Cardiac septum (tissue), 1 donor: ENCODE measurements around the gene TECPR2. TPM values are rescaled to one million over a fixed set of nuclear protein-coding genes. Genes with fewer than 3 reads are reported as not detected.

Experiments
- DNase-seq: peaks from one replicate; pipeline ENCODE4 v3.0.0-alpha.2; 2020; ENCODE audit warnings: low spot score
- intact Hi-C: fragments of 100-400 bp; cut with DNase I; formaldehyde crosslinking; loops from one replicate; pipeline ENCODE4 v1.14.0; 2022
- total RNA-seq: library from RNA; stranded (reverse); fragmentation: NEBNext Ultra II Directional; extraction: Animal tissue kit (Norgen Biotek cat#: 25700); gene quantifications from one replicate; pipeline ENCODE4 v1.2.1, GENCODE V29; 2021
- donor health status: DM: no; HTN: no; CAD: no.

Gene TECPR2
- total RNA-seq, 1 donor from 2014 or later, result 28.0 TPM

DNA sequence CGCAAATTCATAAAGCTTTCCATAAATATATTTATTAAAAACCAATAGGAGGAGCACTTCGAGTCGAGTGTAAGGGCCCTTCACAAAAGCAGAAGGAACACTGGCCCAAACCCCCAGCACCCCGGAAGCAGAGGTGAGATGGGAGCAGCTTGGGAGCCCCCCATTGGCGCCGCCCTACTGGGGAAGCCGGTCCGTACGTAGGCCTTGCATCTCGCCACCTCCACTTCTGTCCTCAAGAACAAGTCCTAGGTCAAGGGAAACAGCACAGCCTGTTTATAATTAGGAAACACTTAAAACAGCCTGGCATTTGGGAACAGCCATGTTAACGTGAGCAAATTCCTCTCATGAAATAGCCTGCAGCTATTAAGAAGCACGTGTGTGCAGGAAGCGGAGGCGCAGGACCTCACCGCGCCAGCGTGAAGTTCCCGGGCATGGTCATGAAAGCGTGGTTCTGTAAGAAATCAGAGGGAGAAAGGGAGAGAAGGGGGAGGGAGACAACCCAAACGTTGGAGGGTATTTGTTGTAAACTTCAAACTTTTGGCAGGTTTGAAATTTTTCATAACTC is 139.1 kb downstream of the TECPR2 start:
- intact Hi-C loops, result no loop called here
- DNase-seq, result no peak

DNA sequence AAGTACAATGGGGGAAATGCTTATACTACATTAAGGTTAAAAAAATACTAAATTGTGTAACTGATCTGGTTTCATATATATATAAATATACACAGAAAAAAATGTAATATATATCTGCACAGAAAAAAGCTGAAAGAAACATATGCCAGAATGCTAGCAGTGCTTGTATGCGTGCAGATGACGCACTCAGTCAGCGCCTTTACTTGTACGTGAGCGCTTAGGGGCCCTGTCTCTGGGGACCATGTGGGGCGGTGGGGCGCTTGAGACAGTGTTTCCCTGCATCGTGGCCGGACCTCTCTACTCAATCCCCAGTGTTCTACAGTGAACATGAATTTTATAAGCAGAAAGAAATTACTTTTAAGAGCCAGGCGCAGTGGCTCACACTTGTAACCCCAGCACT is 139.8 kb downstream of the TECPR2 start:
- intact Hi-C loops, result no loop called here
- DNase-seq, result no peak

DNA sequence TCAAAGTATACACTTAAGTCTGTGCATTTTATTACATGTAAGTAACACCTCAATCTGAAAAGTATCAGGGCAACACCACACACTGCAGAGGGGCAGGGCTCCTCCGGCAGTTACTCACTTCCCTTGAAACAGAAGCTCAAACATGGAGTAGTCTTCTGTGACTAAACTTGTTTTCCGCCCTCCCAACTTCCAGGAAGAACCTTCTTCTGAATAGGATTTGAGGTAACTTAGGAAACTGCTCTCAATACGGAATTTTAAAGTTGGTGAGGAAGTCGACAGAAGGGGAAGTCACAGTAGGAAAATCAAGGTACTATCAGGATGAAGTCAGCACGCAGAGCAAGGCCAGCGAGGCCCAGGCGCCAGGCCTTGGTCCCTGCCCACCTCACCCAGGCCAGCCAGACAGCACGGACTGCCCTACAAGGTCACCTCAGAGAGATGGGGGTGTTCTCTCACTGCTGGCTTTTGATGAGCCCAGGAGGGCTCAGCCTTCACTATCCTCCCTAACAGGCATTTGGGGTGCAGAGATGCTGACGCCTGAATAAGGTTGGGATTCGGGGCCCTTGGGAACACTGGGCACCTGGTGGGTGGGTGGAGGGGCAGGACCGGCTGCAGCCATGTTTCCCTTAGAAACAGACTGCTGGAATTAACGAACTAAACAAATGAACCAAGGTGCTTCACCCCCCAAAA is 141.0 kb downstream of the TECPR2 start:
- intact Hi-C loops, result no loop called here
- no peak for DNase-seq

DNA sequence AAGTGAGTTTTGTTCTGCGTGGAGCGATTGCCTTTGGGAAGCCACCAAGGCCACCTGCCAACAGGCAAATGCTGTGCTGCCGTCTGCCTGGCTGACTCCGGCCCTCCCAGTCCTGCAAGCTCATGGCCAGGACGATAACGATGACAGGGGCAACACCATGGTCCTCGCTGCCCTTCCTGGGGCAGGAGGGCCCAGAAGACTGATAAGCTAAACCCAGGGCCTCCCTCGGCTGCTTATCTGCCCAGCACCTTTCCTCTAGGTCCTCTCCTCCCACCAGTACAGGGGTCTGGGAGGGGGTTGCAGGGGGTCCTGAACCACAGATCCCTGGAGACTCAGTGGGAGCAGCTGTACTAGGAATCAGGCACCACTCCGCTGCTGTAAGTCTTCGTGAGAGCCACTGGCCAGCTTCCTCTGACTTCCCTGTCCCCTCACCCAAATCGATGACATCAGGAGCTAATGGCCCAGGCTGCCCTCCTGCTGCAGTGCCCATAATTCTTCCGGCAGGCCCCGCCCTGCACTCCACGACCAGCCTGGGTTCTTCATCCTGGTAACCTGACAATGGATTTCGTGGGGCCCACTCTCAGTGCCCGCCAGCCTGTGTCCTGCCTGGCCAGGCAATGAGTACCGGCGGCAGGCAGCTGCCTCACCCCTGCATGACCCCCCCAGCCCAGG is 141.7 kb downstream of the TECPR2 start:
- no peak for DNase-seq
- intact Hi-C loops, result no loop called here

DNA sequence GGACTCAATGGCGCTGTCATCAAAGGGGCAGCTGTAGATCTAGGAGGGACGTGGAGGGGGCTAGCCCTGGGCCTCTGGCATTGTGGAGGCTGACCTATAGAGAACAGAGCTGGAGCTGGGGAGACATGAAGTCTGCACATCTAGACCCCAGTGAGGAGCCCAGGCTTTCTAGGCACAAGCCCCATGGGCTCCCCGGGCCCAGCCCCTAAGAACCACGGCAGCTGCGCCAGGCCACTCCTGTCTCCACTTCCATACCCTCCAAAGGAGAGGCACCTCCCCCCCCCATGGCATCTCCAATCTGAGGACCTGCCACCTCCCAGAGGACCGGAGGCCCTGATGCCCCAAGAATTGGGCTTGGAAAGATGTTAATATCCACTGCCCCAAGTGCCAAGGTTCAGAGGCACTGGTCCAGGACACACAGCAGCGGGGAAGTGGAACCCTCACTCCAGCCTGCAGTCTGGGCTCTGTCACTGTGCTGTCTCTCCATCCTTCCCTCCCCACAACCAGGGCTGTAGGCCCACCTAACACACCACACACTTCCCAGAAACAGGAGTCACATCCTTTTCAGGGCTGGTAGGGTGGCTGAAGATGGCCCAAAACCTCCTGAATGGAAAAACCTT is 142.4 kb downstream of the TECPR2 start:
- intact Hi-C loops, result loop anchor here (5.0 kb wide), 1 partner anchor 188 kb away; the partner anchor contains the start of gene ZNF839
- DNase-seq, result no peak

DNA sequence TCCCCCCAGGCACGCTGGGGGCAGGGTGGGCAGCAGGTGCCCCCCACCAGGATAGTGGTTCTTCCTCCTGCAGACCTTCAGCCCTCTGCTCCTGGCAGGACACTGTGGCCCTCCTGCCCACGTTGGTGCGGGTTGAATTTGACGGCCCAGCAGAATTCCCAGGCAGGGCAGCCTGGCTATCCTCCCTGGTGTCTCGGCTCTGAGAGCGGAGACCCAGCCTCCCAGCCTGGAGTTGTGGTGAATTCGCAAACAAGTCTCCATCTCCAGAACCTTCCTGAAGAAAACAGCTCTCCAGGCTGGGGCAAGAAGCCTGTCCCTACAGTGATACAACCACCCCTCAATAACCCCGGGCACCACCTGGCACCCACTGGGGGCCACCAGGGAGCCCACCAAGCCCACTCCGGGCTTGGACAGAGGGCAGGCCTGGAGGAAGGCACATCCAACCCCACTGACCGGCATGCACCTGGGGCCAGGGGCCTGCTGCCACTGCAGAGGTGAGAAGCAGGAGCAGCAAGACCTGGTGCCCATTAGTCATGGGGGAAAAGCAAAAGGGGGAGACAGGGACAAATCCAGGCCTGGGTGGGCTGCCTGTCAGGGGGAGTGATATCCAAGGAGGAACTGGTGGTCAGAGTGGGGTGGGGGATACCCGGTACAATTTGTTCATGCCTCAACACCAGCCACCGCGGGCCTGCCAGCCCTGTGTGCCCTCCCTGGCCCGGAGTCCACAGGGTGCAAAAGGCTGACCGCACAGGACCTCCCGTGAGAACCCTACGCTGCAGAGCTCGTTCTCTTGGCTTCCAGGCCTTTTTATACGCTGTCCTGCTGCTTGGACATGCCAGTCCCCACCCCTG is 143.3 kb downstream of the TECPR2 start:
- DNase-seq, result no peak
- intact Hi-C loops, result loop anchor here (5.0 kb wide), 1 partner anchor 189 kb away; the partner anchor contains the start of gene ZNF839

DNA sequence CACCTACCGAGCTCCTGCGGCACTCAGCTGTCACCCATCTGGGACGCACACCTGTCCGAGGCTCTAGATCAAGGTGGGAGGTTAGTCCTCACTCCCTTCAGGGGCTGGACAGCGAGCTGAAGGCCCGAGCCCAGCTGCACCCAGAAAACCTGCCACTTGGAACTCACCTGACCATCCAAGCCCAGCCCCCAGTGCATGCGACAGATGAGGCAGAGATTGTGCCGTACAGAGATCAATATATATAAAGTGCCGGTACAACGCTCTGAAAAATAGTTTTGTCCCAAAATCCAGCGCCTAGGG is 143.8 kb downstream of the TECPR2 start:
- intact Hi-C loops, result loop anchor here (5.0 kb wide), 1 partner anchor 189 kb away; the partner anchor contains the start of gene ZNF839
- DNase-seq, result no peak

DNA sequence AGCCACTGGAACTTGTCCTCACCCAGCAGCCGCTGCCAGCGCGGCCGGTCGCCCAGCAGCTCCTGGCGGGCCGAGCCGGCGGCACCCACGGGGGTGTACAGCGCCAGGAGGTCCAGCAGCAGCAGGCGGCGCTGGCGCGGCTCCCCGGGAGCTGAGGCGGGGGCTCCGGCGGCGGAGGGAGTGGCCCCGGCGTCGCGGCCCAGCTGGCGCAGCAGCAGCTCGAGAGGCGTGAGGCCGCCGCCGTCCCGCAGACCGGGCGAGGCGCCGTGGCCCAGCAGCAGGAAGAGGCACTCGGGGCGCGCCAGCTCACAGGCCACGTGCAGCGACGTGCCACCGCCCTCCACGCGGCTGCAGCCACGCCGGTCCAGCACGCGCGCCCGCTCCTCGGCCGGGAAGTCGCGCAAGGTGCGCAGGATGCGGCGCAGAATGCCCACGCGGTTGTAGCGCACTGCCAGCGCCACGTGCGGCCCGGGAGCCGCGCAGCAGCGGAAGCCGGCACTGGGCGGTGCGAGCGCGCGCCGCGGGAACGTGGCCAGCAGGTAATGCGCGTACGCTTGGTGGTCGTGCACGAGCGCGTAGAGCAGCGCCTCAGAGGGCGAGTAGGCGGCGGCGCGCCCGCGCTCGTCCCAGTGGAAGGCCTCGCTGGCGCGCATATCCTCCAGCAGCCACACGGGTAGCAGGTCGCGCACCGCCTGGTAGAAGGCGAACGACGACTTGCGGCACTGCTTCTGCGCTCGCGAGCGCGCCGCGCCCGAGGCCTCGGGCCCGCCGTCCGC is 144.5 kb downstream of the TECPR2 start:
- intact Hi-C loops, result loop anchor here (5.0 kb wide), 1 partner anchor 190 kb away; the partner anchor contains the start of gene ZNF839
- no peak for DNase-seq

DNA sequence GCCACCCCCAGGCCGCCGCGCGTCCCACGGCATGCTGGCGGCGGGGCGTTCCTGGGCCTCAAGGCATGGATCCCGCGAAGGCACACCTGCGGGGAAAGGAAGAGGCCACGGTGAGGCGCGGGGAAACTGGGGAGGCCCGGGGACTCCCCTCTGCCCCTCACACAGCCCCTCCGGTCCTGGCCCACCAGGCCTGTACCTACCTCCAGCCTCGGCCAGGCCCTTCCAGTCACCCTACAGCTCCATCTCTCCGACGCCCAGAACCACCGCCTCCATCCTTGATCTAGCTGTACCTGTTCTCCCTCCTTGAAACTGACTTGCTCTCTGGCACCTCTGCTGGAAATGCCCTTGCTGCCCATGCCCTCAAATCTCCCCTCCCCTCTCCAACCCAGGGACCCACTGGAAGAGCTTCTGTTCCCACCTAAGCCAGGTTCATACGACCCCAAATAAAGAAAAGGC is 145.1 kb downstream of the TECPR2 start:
- intact Hi-C loops, result loop anchor here (5.0 kb wide), 1 partner anchor 191 kb away; the partner anchor contains the start of gene ZNF839
- no peak for DNase-seq

DNA sequence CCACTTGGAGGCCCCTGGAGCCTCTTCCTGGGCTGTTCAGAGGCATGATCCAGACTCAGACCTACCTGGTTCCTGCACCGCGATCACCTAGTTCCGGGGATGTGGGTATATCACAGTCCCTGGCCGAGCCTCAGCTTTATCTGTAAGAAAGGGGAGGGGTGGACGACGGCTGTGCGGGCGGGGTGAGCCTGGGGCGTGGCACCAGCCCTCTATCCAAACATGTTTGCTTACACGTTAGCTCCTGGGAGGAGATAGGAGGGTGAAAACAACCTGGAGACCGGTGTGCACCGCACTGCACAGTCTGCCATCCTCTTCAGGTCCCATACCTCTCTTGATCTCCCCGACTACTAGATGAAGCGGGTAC is 145.7 kb downstream of the TECPR2 start:
- intact Hi-C loops, result loop anchor here (5.0 kb wide), 1 partner anchor 191 kb away; the partner anchor contains the start of gene ZNF839
- DNase-seq, result no peak

DNA sequence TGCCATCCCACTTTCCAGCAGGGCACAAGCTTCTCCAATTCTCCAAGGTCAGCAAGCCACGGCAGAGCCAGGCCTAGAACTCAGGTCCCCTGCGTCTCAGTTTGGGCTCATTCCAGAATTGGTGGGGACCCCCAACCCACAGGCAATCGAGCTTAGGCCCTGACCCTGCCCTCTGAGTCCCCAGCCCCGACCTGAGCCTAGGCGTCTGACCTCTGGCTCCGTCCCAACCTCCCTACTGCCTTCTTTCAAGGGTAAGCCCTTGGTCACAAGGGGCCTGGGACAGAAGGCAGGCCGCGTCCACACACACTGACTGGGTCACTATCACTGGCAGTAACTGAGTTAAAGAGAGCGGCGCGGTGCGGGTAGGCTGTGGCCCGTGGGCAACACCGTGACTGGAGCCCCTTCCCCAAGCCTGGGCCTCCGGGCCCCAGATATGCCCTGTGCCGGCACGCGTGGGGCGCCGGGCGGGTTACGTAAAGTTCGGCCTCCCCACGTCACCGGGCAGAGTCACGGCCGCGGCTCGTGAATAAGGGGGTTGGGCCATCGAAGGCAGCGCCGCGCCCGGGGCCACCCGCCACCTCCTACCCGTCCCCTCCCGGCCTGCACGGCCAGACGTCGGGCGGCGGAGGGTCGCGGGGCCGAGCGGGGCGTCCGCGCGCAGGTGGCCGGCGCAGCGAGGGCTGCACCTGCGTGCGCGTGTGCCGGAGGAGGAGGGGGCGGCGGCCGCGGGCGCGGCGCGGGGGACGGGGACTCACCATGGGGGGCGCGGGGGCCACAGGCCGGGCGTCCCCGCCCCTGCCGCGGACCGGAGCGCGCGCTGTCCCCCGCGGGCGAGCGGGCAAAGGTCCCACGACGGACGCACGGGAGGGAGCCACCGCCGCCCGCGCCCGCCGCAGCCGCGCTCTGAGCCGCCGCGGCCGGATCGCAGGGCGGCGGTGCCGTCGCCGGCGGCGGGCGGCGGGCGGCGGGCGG is 146.3 kb downstream of the TECPR2 start:
- peak; percentile 82 for DNase-seq
- intact Hi-C loops, result loop anchor here (5.0 kb wide), 1 partner anchor 192 kb away; the partner anchor contains the start of gene ZNF839

DNA sequence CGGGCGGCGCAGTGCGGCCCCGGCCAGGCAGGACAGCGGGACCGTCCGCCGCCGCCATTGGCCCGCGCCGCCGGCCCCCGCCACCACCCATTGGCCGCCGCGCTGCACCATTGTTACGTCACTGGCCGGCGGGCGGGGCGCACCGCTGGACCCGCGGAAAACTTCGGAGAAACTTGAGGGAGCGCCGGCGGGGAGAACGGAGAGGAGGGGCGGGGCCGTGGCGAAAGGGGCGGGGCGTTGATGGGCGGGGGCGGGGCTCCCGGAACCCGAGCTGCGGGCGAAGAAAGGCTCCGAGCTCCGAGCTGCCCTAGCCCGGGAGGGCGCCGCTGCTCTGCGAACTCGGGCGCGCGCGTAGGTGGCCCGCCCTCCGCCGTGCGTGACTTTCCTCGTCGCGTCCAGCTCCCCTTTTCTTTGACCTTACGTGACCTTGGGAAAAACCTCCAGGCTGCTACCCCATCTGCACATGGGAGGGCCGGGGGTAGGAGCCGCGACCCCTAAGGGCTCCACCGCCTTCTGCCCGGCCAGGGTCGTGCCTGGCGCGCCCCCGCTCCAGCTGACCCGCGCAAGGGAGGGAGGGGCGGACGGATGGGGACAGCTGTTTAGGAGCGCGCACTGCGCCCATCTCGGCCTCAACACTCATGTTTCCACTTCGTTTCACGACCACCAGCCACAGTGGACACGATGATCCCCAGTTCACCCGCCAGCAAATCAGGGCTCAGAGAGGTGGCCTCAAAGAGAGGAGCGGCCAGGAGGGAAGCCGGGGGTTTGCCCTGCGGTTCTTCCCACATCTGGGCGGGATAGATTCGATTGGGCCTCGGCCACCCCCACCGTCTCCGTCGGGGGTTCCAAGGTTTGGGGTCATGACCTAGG is 147.2 kb downstream of the TECPR2 start, which contains the start of gene ANKRD9:
Gene ANKRD9, minus strand, starts transcription at position 31 of the 870 bp plus-strand sequence. CDS start 1,887 bp downstream, outside the sequence.
- intact Hi-C loops, result loop anchor here (5.0 to 10.0 kb wide), 2 partner anchors 193 to 275 kb away; partner anchors contain the start of gene ZNF839
- peak; percentile 97 for DNase-seq

DNA sequence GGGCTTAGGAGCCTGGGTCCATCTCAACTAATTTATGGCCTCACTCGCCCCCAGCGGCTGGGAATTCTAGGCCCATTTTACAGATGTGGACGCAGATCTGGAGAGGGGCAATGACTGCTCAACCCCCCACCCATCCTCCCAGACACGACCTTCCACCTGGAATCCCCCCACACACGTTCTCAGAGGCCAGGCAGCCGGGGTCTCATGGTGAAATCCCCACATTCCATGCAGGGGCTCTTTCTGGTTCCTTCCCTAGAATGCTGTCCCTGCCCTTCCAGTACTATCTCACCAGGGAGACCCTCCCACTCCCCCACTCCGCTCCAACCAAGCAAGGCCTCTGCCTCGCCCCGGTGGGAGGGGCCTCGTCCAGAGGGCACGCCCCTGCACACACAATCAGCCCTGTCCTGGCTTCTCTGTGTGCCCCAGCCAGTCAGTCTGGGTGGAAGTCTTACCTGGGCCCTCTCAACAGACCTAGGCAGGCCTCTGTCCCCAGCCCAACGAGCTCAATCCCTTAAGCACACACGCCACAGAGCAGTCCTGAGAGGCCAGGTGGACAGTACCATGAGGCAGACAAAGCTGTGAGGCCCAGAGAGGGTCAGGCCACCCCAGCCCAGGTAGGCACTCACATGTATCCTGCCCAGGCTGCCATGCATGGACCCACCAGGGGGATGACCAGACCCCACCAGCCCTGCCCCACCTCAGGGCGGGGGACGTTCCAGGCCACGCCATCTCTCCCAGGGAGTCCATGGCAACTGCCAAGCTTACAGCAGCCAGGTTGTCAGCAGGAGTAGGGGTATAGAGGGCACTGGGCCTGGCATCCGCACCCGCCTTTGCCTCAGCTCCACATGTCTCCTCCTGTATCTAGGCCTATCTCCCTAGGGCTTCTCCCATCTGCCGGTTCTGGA is 148.1 kb downstream of the TECPR2 start:
- intact Hi-C loops, result loop anchor here (10.0 kb wide), 1 partner anchor 276 kb away; no protein-coding TSS in a partner anchor
- no peak for DNase-seq

DNA sequence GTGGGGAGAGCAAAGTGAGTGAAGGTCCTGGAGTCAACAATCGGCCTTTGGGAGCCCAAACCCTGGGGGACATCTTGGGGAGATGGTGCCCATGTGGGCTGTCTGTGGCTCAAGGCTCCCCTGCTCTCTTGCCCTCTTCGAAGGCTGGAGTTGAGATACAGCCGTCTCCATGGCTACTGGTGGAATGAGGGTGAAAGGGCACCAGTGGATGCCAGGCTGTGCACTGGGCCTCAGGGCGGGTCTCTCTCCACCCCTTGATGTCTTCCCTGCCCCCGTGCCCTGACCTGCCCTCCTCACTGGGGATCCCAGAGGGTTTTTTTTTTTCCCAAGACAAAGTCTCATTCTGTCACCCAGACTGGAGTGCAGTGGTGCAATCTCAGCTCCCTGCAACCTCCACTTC is 148.8 kb downstream of the TECPR2 start:
- intact Hi-C loops, result loop anchor here (10.0 kb wide), 1 partner anchor 277 kb away; no protein-coding TSS in a partner anchor
- DNase-seq, result no peak

DNA sequence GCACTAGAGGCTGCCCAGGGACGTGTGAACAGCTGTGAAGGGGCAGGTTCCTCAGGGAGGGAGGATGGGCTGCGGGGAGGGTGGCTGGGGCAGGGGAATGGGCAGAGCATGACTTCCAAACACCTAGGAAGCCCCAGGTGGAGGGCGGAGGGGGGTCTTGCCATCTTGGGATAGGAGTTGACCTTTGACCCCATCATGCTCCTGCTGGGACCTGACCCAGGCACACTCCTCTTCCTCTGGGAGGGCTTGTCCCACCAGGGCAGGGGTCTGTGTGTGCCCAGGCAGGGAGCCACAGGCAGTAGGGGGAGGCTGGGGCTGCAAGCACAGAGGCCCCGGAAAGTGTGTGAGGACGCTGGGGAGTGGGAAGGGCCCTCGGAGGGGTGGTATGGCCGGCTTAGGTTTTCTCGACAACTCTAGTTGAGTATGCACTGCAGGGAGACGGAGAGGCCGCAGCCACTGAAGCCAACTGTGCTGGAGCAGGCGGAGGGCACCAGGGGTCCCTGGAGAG is 150.1 kb downstream of the TECPR2 start:
- intact Hi-C loops, result loop anchor here (10.0 kb wide), 1 partner anchor 278 kb away; no protein-coding TSS in a partner anchor
- DNase-seq, result no peak
